GM20000 (cell line): ENCODE results near the gene GRPEL1.

Source experiments
- DNase-seq: peaks from one replicate; pipeline ENCODE4 v3.0.0; 2012; ENCODE audit warnings: low spot score
- TF ChIP-seq, protein P1 (sequence below): IDR thresholded peaks from 2 replicates; pipeline ENCODE4 v1.5.1; 2012; ENCODE audit warnings: mild to moderate bottlenecking, control low read depth; ENCODE audit errors: extremely low read depth, missing control alignments

The GRPEL1 gene

GRCh38 chr4:7042503-7043283, 25.2 kb downstream of the GRPEL1 start:
- TF ChIP-seq, protein P1, sequence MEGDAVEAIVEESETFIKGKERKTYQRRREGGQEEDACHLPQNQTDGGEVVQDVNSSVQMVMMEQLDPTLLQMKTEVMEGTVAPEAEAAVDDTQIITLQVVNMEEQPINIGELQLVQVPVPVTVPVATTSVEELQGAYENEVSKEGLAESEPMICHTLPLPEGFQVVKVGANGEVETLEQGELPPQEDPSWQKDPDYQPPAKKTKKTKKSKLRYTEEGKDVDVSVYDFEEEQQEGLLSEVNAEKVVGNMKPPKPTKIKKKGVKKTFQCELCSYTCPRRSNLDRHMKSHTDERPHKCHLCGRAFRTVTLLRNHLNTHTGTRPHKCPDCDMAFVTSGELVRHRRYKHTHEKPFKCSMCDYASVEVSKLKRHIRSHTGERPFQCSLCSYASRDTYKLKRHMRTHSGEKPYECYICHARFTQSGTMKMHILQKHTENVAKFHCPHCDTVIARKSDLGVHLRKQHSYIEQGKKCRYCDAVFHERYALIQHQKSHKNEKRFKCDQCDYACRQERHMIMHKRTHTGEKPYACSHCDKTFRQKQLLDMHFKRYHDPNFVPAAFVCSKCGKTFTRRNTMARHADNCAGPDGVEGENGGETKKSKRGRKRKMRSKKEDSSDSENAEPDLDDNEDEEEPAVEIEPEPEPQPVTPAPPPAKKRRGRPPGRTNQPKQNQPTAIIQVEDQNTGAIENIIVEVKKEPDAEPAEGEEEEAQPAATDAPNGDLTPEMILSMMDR = no peak
- DNase-seq = peak; percentile 100

GRCh38 chr4:7041801-7042502, 25.9 kb downstream of the GRPEL1 start:
- no peak for DNase-seq
- TF ChIP-seq, protein P1 = no peak

GRCh38 chr4:7041246-7041645, 26.6 kb downstream of the GRPEL1 start:
- TF ChIP-seq, protein P1 = no peak
- DNase-seq = no peak

GRCh38 chr4:7040765-7041164, 27.1 kb downstream of the GRPEL1 start:
- no peak for DNase-seq
- TF ChIP-seq, protein P1 = no peak

GRCh38 chr4:7037425-7037824, 30.4 kb downstream of the GRPEL1 start:
- no peak for DNase-seq
- TF ChIP-seq, protein P1 = no peak

DNA sequence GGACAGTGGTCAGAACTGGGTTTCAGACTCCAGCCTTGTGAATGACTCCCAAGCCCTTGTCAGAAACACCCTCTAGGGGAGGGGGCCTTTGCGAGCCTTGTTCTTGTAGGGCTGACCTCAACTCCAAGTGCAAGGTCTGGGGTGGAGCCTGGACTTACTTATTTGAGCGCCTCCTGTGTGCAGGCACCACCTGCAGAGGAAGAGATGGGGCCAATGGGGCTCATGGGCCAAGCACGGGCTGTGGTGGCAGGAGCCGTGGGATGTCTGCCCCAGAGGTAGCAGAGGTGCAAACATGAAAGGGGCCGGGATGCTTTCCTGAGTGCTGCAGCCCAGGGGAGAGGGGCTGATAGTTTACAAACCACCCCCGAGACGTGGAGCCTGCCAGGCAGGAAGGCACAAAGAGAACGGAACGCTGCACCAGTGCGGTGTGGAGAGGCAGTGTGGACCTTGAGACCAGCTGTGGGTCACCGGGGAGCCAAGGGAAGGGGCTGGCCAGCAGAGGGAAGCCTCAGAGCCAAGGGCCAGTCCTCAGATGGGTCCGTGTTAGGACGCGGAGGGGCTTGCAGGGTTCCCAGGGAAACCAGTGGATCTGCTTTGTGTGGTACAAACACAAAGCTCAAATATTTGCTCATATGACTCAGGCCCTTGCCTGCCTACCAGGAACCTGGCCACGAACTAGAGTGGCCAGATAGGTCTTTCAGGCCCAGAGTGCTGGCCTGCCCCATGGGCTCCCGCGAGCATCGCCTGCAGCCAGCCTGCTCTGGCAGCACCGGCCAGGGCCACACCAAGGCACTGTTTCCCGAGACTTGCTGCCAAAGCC, 33.4 kb downstream of the GRPEL1 start:
- TF ChIP-seq, protein P1 = no peak

More for the DNA sequence above, 33.4 kb downstream of the GRPEL1 start:
- no peak for DNase-seq
